Embryonic facial prominence (tissue), 1 donor: ENCODE measurements around the gene MRPS18C.

ENCODE experiments used
- DNase-seq: peaks from one replicate; pipeline ENCODE4 v3.0.0-alpha.2; 2016; ENCODE audit errors: extremely low spot score

The MRPS18C gene

DNA sequence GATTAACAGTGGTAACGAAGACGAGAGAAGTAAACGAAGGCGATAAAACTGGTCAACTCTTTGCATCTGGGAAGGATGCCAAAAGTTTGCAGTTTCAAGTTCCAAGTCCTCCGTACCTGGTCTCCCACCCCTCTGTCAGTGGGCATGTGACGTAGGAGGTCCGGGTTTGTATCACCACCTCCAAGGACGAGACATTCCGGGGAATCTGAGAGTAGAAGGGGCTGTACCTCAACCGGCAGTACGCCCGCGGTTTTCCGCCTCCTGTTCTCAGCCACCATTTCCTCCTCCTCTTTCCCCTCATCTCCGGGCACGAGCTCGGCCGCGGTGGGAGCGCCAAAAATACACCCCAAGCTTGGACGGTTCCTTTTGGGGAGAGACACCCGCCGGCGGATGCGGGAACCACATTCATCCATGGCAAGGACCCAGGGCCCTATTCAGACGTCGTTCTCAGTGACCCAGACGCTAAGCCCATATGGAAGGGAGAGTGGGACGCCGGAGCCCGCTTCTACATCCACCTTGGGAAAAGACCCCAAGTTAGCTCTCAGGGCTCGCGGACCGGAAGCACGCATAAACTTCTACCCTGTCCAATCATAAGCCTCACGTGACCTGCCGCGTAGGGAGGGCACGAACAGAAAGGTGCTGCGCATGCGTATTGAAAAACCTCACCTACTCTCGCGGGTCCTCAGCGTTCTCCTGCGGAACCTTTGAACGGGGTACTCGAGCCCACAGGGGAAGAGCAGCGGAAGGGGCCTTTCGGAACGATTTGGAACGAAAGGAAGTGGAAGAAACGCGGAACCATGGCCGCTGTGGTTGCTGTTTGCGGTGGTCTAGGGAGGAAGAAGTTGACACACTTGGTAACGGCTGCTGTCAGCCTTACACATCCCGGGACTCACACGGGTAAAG, at the start of gene MRPS18C, which contains the start of gene HELQ:
TSS of gene MRPS18C (plus strand) at position 778 of the 903 bp plus-strand sequence. CDS start at position 798, 20 bp downstream.
TSS of gene HELQ (minus strand) at position 543 of the 903 bp plus-strand sequence. CDS start at position 413, 130 bp downstream.
- DNase-seq = peak; percentile 99

DNA sequence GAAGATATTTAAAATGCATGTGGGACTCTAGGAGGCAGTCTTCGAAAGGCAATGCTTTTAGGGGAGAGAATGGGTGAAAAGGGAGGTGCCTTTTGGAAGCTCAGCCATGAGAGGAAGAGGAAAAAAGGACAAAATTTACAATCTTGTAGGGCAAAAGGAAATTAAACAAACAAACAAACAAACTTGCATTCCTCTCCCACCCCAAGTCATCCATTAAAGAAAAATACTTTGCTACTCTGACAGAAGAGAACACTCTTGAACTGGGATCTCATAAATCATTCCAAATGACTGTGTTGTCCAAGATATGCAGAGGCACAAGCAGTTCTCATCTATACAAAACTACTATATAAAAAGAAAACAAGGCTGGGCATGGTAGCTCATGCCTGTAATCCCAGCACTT, 47.0 kb upstream of the MRPS18C start:
- DNase-seq = no peak

- DNase-seq = no peak
Measured at GRCh38 chr4:83413676-83414075, 42.2 kb upstream of the MRPS18C start.

DNA sequence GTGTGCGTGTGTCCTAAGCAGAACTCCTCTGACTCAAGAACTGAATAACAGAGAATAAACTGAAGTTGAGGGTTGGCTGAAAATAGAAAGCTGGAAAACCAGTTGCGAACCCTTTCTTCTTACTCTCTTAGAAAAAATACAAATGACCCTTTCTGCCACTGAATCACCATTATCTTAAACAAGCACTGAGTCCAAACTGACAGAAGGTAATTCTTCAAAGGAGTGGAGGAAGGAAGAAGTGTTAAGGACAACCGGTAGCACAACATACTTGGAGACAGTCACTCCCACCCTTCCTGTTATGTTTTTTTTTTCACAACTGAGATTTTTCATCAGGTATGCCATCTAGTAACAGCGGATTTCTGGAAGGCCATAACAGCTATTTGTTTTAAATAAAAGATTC, 38.3 kb upstream of the MRPS18C start:
- no peak for DNase-seq

DNA sequence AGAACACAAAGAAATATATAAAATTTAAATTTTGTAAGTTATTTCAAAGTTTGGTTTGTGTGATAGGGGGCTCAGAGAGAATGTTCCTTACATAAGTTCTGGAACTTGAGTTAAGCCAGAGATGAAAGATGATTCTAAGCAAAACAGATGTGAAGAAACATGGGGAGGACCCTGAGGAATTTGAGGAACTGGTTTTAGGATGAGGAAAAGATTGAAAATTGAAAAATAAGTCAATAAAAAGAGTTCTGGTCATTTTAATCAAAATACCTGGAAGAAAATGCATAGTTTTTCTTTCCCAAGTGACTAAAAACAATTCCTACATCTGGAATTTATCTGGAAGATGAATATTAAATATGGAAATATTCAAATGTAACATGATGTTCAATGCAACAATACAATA, 37.6 kb upstream of the MRPS18C start:
- no peak for DNase-seq

DNA sequence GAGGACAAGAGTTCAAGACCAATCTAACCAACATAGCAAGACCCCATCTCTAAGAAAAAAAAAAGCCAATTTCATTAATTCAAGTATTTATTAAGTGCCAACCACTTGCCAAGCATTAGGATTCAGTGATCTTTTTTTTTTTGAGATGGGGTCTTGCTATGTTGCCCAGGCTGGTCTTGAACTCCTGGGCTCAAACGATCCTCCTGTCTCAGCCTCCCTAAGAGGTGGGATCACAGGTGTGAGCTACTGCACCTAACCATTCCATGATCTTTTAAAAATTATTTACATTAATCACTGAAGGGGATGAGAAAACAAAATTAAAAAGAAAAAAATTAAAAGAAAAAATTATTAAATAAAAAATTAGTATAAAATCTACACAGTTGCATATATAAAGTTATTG, 24.7 kb upstream of the MRPS18C start:
- DNase-seq = no peak

GRCh38 chr4:83436680-83437079, 19.2 kb upstream of the MRPS18C start:
- no peak for DNase-seq

- DNase-seq = no peak
Measured at GRCh38 chr4:83438719-83439118, 17.1 kb upstream of the MRPS18C start.

- no peak for DNase-seq
Measured at GRCh38 chr4:83440148-83440814, 15.6 kb upstream of the MRPS18C start.

DNA sequence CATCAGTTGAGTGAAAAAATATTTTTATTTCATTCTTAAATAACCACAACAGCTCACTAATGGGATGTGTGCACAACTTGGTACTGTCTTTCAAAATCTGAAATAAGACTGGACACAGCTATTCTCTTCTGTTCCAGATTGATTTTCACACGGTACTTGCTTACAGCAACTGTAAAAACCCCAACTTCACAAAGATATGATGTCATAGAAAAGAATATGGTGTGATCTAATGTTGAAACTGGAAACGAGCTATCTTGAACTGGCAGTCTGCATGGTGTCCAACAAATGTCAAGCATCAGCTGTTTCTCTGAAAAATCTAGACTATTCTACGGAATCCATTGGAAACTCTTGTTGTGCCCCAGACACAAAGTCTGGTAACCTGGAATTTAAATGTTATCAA, 15.0 kb upstream of the MRPS18C start:
- DNase-seq = no peak

DNA sequence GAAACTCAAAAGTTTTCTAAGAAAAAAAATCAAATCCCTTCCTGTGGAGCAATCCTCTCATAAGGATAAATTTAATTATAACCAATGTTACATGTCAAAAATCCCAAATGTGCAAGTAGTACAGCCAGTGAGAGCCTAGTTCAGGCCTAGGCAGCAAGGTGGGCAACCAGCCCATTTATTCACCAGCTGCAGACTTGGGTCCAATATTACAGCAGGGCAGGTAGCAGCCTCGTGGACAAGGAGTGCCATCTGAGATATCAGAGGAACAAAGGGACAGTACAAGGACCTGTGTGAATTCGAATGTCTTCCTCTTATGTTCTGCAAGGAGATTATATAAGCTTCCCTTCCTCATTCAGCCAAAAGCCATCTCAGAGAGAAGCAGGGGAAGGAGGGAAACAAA, 6.8 kb upstream of the MRPS18C start:
- DNase-seq = no peak

GRCh38 chr4:83454686-83455085, 1.2 kb upstream of the MRPS18C start:
- DNase-seq = no peak

- DNase-seq = no peak
Measured at GRCh38 chr4:83456184-83456501, 285 bp downstream of the MRPS18C start.

- no peak for DNase-seq
Measured at GRCh38 chr4:83473423-83473822, 17.6 kb downstream of the MRPS18C start.

GRCh38 chr4:83473966-83474365, 18.1 kb downstream of the MRPS18C start:
- no peak for DNase-seq

DNA sequence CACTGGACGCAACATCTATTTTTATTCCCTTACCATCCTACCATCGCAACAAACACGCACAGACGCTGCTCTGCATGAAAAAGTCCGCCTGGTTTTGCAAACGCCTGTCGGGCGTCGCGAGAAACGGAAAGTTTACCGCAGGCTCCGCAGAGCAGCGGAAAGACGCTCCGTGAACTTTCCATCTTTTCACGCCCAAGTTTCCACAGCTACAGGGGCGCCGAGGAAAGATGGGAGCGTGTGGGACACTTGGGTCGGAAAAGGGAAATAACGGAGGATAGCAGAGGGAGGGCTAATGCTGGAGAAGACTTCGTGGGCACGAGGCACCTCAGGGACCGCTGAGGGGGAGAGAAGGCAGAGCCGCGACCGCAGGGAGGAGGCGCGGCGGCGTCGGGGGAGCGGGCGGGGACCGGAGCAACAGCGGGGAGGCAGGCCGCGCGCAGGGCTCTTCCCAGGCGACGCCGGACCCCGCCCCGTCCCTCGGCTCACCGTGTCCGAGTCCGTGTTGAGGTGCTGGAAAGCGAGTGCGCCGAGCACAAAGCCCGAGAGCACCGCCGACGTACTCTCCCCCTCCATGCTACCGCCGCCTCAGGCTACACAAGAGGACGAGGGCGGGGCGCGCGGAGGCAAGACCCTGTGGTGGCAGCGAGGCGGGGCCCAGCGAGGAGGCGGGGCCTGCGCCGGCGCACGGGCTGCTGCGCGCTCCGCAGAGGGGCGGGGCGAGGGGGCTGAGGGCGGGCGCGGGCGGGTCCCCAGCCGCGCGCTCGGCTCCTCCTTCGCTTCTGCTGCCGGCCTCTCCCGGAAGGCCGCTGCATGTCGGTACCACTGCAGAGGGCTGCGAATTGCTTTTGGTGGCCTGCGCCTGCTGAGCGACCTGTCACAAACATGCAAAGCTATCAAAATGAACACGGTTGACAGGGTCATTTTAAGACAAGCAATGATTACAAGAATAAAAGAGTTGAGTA, 28.9 kb downstream of the MRPS18C start, which contains the start of gene ABRAXAS1:
TSS of gene ABRAXAS1 (minus strand) at position 601 of the 962 bp plus-strand sequence. CDS start at position 573, 28 bp downstream.
- peak; percentile 90 for DNase-seq

- no peak for DNase-seq
Measured at GRCh38 chr4:83486457-83487129, 30.7 kb downstream of the MRPS18C start.

GRCh38 chr4:83489711-83490326, 34.0 kb downstream of the MRPS18C start:
- DNase-seq = no peak

GRCh38 chr4:83490876-83491450, 35.1 kb downstream of the MRPS18C start:
- no peak for DNase-seq
